ENCODE results near the gene ZNF358. TPM values are rescaled to one million over a fixed set of nuclear protein-coding genes. Genes with fewer than 3 reads are reported as not detected.

Gene ZNF358
- total and polyA plus RNA-seq, 9 donors, result 25.2 to 69.7 (median 48.5) TPM

DNA sequence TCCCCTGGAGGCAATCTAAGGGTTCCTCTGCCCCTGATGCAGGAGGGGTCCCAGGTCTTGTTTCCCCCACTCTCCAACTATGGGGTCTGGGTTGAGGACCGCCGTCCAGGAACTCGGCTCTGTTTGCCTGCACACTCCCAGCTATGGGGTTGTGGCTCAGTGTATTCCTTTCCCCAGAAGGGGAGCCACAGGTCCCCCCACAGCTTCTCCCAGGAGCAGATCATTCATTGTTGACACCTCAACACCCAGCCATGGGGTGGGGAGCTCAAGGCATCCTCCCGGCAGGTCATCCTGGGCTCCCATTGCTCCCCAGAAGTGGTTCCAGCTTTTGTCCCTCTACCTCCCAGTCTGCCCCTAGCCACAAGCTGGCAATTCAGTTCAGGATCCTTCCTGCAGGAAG is 975 bp downstream of the ZNF358 start:
- DNase-seq, result no peak
- Histone ChIP-seq H3K36me3 (ENCODE audit: control insufficient read depth, insufficient read depth, low read length) (peaks cover 20% of the 10 kb centered on the region), H3K4me3 (ENCODE audit: low read length) (peak overlapping the region; percentile 81), H3K9me3 (replicated peaks; ENCODE audit: control insufficient read depth, low read depth, low read length) (no peaks in the 10 kb centered on the region), H3K27me3 (ENCODE audit: control insufficient read depth, insufficient read depth, low read length) (no peaks in the 10 kb centered on the region), H3K27ac (ENCODE audit: low read length) (peak overlapping the region; percentile 74), H3K4me1 (ENCODE audit: control insufficient read depth, insufficient read depth, low read length) (peaks cover 21% of the 10 kb centered on the region)
- WGBS (ENCODE audit: insufficient coverage), result 38% methylated on average over 1 of the region's 4 CpGs

DNA sequence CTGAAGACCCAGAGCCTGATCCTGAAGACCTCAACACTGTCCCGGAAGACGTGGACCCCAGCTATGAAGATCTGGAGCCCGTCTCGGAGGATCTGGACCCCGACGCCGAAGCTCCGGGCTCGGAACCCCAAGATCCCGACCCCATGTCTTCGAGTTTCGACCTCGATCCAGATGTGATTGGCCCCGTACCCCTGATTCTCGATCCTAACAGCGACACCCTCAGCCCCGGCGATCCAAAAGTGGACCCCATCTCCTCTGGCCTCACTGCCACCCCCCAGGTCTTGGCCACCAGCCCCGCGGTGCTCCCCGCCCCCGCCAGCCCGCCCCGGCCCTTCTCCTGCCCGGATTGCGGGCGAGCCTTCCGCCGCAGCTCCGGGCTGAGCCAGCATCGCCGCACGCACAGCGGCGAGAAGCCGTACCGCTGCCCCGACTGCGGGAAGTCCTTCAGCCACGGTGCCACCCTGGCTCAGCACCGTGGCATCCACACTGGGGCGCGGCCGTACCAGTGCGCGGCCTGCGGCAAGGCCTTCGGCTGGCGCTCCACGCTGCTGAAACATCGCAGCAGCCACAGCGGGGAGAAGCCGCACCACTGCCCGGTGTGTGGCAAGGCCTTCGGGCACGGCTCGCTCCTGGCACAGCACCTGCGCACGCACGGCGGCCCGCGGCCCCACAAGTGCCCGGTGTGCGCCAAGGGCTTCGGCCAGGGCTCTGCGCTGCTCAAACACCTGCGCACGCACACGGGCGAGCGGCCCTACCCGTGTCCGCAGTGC is 3.6 kb downstream of the ZNF358 start:
- H3K27me3 ChIP-seq (ENCODE audit: control insufficient read depth, insufficient read depth, low read length), result no peaks in the 10 kb centered on the region
- no peak for DNase-seq
- no peak overlapping the region for H3K4me3 ChIP-seq (ENCODE audit: low read length)
- peaks cover 26% of the 10 kb centered on the region for H3K36me3 ChIP-seq (ENCODE audit: control insufficient read depth, insufficient read depth, low read length)
- WGBS (ENCODE audit: insufficient coverage), result 96% methylated on average over 73 of the region's 74 CpGs
- no peaks in the 10 kb centered on the region for H3K9me3 ChIP-seq (replicated peaks; ENCODE audit: control insufficient read depth, low read depth, low read length)
- H3K27ac ChIP-seq (ENCODE audit: low read length), result no peak overlapping the region
- H3K4me1 ChIP-seq (ENCODE audit: control insufficient read depth, insufficient read depth, low read length), result peaks cover 35% of the 10 kb centered on the region

DNA sequence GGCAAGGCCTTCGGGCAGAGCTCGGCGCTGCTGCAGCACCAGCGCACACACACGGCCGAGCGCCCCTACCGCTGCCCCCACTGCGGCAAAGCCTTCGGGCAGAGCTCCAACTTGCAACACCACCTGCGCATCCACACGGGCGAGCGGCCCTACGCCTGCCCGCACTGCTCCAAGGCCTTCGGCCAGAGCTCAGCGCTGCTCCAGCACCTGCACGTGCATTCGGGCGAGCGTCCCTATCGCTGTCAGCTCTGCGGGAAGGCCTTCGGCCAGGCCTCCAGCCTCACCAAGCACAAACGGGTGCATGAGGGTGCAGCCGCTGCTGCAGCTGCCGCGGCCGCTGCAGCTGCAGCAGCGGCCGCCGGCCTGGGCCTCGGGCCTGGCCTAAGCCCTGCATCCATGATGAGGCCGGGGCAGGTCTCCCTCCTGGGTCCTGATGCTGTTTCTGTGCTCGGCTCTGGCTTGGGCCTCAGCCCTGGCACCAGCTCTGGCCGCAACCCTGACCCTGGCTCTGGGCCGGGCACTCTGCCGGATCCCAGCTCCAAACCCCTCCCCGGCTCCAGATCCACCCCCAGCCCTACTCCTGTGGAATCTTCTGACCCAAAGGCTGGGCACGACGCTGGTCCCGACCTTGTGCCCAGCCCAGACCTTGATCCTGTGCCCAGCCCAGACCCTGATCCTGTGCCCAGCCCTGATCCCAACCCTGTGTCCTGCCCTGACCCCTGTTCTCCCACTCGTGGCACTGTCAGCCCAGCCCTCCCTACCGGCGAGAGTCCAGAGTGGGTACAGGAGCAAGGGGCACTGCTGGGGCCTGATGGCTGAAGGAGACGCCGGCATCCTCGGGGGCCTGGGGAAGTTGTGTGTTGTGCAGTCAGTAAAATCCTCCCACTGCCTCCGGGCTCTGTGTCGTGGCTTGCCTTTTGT is 4.5 kb downstream of the ZNF358 start:
- DNase-seq, result no peak
- Histone ChIP-seq H3K4me1 (ENCODE audit: control insufficient read depth, insufficient read depth, low read length) (peaks cover 30% of the 10 kb centered on the region), H3K9me3 (replicated peaks; ENCODE audit: control insufficient read depth, low read depth, low read length) (no peaks in the 10 kb centered on the region), H3K27me3 (ENCODE audit: control insufficient read depth, insufficient read depth, low read length) (no peaks in the 10 kb centered on the region), H3K36me3 (ENCODE audit: control insufficient read depth, insufficient read depth, low read length) (peaks cover 30% of the 10 kb centered on the region), H3K4me3 (ENCODE audit: low read length) (no peak overlapping the region), H3K27ac (ENCODE audit: low read length) (no peak overlapping the region)
- WGBS (ENCODE audit: insufficient coverage), result 90% methylated on average over 48 of the region's 51 CpGs

DNA sequence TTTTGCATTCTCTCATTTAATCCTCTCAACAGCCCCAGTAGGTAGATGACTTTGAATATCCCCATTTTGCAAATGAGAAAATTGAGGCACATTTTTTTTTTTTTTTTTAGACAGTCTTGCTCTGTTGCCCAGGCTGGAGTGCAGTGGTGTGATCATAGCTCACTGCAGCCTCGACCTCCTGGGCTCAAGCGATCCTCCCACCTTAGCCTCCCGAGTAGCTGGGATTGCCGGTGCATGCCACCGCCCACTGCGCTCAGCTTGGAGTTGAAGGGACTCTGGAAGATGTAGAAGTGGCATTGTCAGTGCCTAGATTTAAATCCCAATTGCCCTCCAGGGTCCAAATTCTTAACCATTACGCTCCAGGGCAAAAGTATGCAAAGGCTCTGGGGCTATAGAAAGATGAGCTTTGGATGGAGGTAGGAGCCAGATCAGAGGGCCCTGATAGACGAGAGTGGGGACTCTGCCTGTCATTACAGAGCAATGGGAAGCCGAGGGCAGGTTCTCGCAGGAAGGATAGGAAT is 5.7 kb downstream of the ZNF358 start:
- 0% methylated on average over 3 of the region's 10 CpGs for WGBS (ENCODE audit: insufficient coverage)
- peak overlapping the region; percentile 71 for H3K27ac ChIP-seq (ENCODE audit: low read length)
- no peak for DNase-seq

DNA sequence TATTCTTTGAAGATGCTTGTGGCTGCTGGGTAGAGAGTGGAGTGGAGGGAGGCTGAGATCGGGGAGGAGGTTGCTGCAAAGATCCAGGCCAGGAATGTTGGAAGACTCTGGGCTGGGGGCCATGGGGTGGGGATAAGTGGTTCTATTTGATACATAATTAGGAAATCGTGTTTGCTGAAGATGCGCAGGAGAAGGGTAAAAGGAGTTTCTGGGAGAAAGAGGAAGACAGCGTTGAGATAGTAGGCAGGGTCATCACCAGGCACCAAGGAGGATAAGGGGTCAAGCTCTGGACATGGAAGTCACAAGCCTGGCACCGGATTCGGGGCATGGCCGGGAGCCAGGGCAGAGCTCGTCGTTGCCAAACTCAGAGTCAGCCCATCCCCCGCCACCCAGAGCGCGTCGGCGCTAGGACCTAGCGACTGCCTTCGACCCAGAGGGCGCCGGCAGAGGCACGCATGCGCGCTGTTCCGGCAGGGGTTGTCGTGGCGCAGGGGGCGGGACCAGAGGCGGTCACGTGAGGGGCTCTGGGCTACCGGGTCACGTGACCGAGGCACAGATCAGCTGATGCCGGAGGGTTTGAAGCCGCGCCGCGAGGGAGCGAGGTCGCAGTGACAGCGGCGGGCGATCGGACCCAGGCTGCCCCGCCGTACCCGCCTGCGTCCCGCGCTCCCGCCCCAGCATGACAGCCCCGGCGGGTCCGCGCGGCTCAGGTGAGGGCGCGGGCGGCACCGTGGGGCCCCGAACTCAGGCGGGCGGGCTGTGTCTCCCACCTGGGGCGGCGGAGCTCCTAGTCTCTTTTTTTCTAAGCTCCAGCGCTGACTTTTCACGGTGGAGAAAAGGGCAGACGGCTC is 6.4 kb downstream of the ZNF358 start, which contains the start of gene MCOLN1:
TSS of gene MCOLN1 (plus strand) at position 553 of the 851 bp plus-strand sequence. CDS start at position 680, 127 bp downstream.
- WGBS (ENCODE audit: insufficient coverage), result under 1% methylated on average over 65 of the region's 65 CpGs
- peak within 1 kb of the TSS; percentile 71 for H3K27ac ChIP-seq (ENCODE audit: low read length)
- peaks cover 46% of the 10 kb centered on the region for H3K36me3 ChIP-seq (ENCODE audit: control insufficient read depth, insufficient read depth, low read length)

More for the DNA sequence above, 5.7 kb downstream of the ZNF358 start:
- Histone ChIP-seq H3K36me3 (ENCODE audit: control insufficient read depth, insufficient read depth, low read length) (peaks cover 41% of the 10 kb centered on the region), H3K4me3 (ENCODE audit: low read length) (peak overlapping the region; percentile 48), H3K27me3 (ENCODE audit: control insufficient read depth, insufficient read depth, low read length) (no peaks in the 10 kb centered on the region), H3K9me3 (replicated peaks; ENCODE audit: control insufficient read depth, low read depth, low read length) (no peaks in the 10 kb centered on the region), H3K4me1 (ENCODE audit: control insufficient read depth, insufficient read depth, low read length) (peaks cover 23% of the 10 kb centered on the region)

DNA sequence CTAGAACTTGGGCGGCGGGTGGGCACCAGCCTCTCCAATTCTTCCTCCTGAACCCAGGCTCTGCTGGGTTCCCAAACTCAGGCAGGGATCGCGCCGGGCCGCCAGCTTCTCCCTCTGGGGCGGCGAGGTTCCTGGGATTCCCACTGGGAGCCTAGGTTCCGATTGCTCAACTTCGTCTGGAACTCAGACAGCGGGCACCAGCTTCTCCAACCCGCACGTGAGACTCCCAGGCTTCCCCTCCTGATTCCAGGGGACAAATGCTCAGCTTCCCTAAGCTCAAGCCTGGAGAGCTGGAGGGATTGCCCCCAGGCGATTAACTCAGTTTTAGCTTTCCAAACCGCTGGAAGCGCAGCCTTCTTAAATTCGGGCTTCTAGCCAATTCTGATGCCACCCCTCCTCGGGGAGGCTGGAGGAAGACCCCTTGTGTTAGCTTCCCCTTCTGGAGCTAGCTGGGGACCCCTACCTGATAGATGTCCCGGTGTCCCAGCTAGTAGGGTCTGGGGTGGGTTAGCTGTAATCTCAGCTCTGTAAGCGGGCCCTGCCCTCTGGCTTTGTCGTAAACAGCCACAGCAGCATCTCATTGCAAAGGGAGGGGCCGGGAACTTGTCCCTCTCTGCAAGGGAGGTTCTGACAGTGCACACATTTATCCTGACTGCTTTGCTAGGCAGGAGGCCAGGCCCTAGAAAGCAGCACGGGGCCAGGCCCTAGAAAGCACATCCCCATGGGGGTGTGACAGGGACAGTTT is 7.2 kb downstream of the ZNF358 start:
- Histone ChIP-seq H3K4me1 (ENCODE audit: control insufficient read depth, insufficient read depth, low read length) (peaks cover 17% of the 10 kb centered on the region), H3K36me3 (ENCODE audit: control insufficient read depth, insufficient read depth, low read length) (peaks cover 50% of the 10 kb centered on the region), H3K27me3 (ENCODE audit: control insufficient read depth, insufficient read depth, low read length) (no peaks in the 10 kb centered on the region), H3K27ac (ENCODE audit: low read length) (no peak overlapping the region), H3K9me3 (replicated peaks; ENCODE audit: control insufficient read depth, low read depth, low read length) (no peaks in the 10 kb centered on the region), H3K4me3 (ENCODE audit: low read length) (peak overlapping the region; percentile 63)
- no peak for DNase-seq
- WGBS (ENCODE audit: insufficient coverage), result 7% methylated on average over 22 of the region's 23 CpGs

More for the DNA sequence above, 6.4 kb downstream of the ZNF358 start, which contains the start of gene MCOLN1:
- Histone ChIP-seq H3K4me1 (ENCODE audit: control insufficient read depth, insufficient read depth, low read length) (peaks cover 17% of the 10 kb centered on the region), H3K9me3 (replicated peaks; ENCODE audit: control insufficient read depth, low read depth, low read length) (no peaks in the 10 kb centered on the region), H3K4me3 (ENCODE audit: low read length) (peak within 1 kb of the TSS; percentile 63), H3K27me3 (ENCODE audit: control insufficient read depth, insufficient read depth, low read length) (no peaks in the 10 kb centered on the region)
- peak; percentile 99 for DNase-seq

DNA sequence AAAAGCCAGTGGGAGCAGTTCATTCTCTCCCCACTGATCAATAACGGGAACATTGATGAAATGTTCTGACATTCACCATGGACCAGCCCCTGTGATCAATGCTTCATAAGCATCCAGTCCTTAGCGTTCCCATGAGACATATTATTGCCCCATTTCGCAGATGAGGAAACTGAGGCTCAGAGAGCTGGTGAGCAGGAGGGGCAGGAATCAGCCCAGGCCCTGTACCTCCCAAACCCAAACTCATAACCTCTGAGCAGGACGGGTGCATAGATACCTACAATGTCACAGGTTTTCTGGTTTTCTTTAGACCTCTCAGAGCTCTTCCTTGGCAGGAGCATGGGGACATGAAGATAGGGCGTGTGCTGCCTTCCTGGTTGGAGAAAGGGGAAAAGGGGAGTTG is 8.6 kb downstream of the ZNF358 start:
- no peak overlapping the region for H3K4me3 ChIP-seq (ENCODE audit: low read length)
- H3K27me3 ChIP-seq (ENCODE audit: control insufficient read depth, insufficient read depth, low read length), result no peaks in the 10 kb centered on the region
- peaks cover 17% of the 10 kb centered on the region for H3K4me1 ChIP-seq (ENCODE audit: control insufficient read depth, insufficient read depth, low read length)
- no peak for DNase-seq
- peaks cover 53% of the 10 kb centered on the region for H3K36me3 ChIP-seq (ENCODE audit: control insufficient read depth, insufficient read depth, low read length)
- 100% methylated on average over 3 of the region's 5 CpGs for WGBS (ENCODE audit: insufficient coverage)
- H3K9me3 ChIP-seq (replicated peaks; ENCODE audit: control insufficient read depth, low read depth, low read length), result no peaks in the 10 kb centered on the region
- H3K27ac ChIP-seq (ENCODE audit: low read length), result no peak overlapping the region

DNA sequence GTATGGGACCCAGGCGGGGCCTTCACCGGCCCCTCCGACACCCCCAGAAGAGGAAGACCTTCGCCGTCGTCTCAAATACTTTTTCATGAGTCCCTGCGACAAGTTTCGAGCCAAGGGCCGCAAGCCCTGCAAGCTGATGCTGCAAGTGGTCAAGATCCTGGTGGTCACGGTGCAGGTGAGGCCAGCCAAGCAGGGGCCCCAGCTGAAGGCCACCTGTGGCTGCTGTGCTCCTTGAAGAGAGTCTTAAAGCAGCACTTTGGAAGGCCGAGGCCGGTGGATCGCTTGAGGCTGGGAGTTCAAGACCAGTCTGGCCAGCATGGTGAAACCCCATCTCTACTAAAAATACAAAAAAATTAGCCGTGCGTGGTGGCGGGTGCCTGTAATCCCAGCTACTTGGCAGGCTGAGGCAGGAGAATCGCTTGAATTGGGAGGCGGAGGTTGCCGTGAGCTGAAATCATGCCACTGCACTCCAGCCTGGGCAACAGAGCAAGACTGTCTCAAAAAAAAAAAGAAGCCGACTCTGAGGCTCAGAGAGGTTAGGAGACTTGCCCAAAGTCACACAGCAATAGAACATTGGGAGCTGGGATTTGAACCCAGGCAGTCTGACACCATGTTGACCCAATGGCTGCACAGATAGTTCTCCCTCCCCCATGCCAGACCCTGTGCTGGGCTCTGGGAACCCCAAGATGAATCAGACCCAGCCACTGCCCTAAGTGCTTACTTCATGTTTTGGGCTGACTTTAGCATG is 9.3 kb downstream of the ZNF358 start:
- H3K4me1 ChIP-seq (ENCODE audit: control insufficient read depth, insufficient read depth, low read length), result peaks cover 17% of the 10 kb centered on the region
- no peaks in the 10 kb centered on the region for H3K27me3 ChIP-seq (ENCODE audit: control insufficient read depth, insufficient read depth, low read length)
- peaks cover 56% of the 10 kb centered on the region for H3K36me3 ChIP-seq (ENCODE audit: control insufficient read depth, insufficient read depth, low read length)
- H3K27ac ChIP-seq (ENCODE audit: low read length), result no peak overlapping the region
- H3K9me3 ChIP-seq (replicated peaks; ENCODE audit: control insufficient read depth, low read depth, low read length), result no peaks in the 10 kb centered on the region
- 96% methylated on average over 19 of the region's 20 CpGs for WGBS (ENCODE audit: insufficient coverage)
- no peak overlapping the region for H3K4me3 ChIP-seq (ENCODE audit: low read length)
- no peak for DNase-seq

Measured in muscle of leg (tissue), 11 donors.